GM18909 (cell line): Measurements from ENCODE around the gene RAB30.
"Not testable (repeated sequence)": the region's sequence is repeated elsewhere in the genome, so short reads cannot be mapped to it uniquely, and the experiment has no call there.

Experiments used
- ATAC-seq: cut with Tn5 transposase; IDR thresholded peaks from one replicate; pipeline ENCODE4 v1.9.1; 2021; ENCODE audit warnings: mild to moderate bottlenecking; ENCODE audit not compliant: unreplicated experiment, poor library complexity

RAB30 gene

GRCh38 chr11:83019888-83020579, 51.7 kb downstream of the RAB30 start:
- ATAC-seq, result no peak

- ATAC-seq, result no peak
Measured at GRCh38 chr11:83014951-83015350, 56.7 kb downstream of the RAB30 start.

- no peak for ATAC-seq
Measured at GRCh38 chr11:83012168-83013067, 59.3 kb downstream of the RAB30 start.

GRCh38 chr11:83011333-83012167, 60.1 kb downstream of the RAB30 start:
- ATAC-seq, result no peak

- ATAC-seq, result no peak
Measured at GRCh38 chr11:83009999-83010398, 61.7 kb downstream of the RAB30 start.

- not testable (repeated sequence) for ATAC-seq
Measured at GRCh38 chr11:83009136-83009535, 62.6 kb downstream of the RAB30 start.

GRCh38 chr11:83008581-83008923, 63.1 kb downstream of the RAB30 start:
- ATAC-seq, result no peak

GRCh38 chr11:83007909-83008580, 63.7 kb downstream of the RAB30 start:
- peak; percentile 49 for ATAC-seq

GRCh38 chr11:83007477-83007876, 64.2 kb downstream of the RAB30 start:
- ATAC-seq, result no peak

- ATAC-seq, result peak; percentile 53
Measured at GRCh38 chr11:83006877-83007330, 64.8 kb downstream of the RAB30 start.

GRCh38 chr11:83004746-83005556, 66.7 kb downstream of the RAB30 start:
- ATAC-seq, result no peak

- no peak for ATAC-seq
Measured at GRCh38 chr11:83002522-83002921, 69.2 kb downstream of the RAB30 start.

GRCh38 chr11:83002053-83002452, 69.6 kb downstream of the RAB30 start:
- no peak for ATAC-seq

GRCh38 chr11:83000381-83000780, 71.3 kb downstream of the RAB30 start:
- no peak for ATAC-seq

- no peak for ATAC-seq
Measured at GRCh38 chr11:82999232-82999631, 72.5 kb downstream of the RAB30 start.

GRCh38 chr11:82998697-82999096, 73.0 kb downstream of the RAB30 start:
- no peak for ATAC-seq

- peak; percentile 97 for ATAC-seq
Measured at GRCh38 chr11:82996966-82997606, 74.6 kb downstream of the RAB30 start.

GRCh38 chr11:82995754-82996398, 75.8 kb downstream of the RAB30 start:
- ATAC-seq, result peak; percentile 25
